Measurements from ENCODE around the gene ANO9. TPM values are rescaled to one million over a fixed set of nuclear protein-coding genes. Genes with fewer than 3 reads are reported as not detected.

Gene ANO9
- polyA plus RNA-seq, 1 donor from 2014 or later = 4.9 TPM

GRCh38 chr11:451738-452137 lies 9.9 kb upstream of the ANO9 start:
- Mint-ChIP-seq H3K9me3 (no peaks in the 10 kb centered on the region), H3K27me3 (no peaks in the 10 kb centered on the region), H3K4me1 (peaks cover 16 to 24% (median 23%) of the 10 kb centered on the region in 3 donors), H3K36me3 (peaks cover 5% of the 10 kb centered on the region), H3K27ac (peak overlapping the region in 2 of 3 donors; percentile 83 to 87), H3K4me3 (peak overlapping the region in 2 of 4 donors; percentile 78 to 98)

- Mint-ChIP-seq H3K4me3 (peak overlapping the region; percentile 78 to 98 (median 96)), H3K4me1 (peaks cover 11 to 19% (median 18%) of the 10 kb centered on the region in 3 donors), H3K27ac (peak overlapping the region; percentile 77 to 97 (median 83)), H3K27me3 (no peaks in the 10 kb centered on the region), H3K36me3 (peaks cover 2% of the 10 kb centered on the region), H3K9me3 (no peaks in the 10 kb centered on the region)
These were observed 9.1 kb upstream of the ANO9 start for GRCh38 chr11:450809-451451.

- H3K27ac Mint-ChIP-seq = peak within 1 kb of the TSS; percentile 98
- peak within 1 kb of the TSS; percentile 96 to 99 (median 98) for H3K4me3 Mint-ChIP-seq
- H3K27me3 Mint-ChIP-seq = no peaks in the 10 kb centered on the region
- no peaks in the 10 kb centered on the region for H3K9me3 Mint-ChIP-seq
- H3K4me1 Mint-ChIP-seq = peaks cover 11 to 19% (median 18%) of the 10 kb centered on the region in 3 donors
- H3K36me3 Mint-ChIP-seq = peaks cover 2% of the 10 kb centered on the region
These were observed 8.3 kb upstream of the ANO9 start, which contains the start of gene PTDSS2 for GRCh38 chr11:449889-450808. PTDSS2 (plus strand) TSS chr11:450279; CDS start chr11:450456, 177 bp downstream.

- Mint-ChIP-seq H3K4me1 (peaks cover 11 to 20% (median 19%) of the 10 kb centered on the region in 3 donors), H3K27me3 (no peaks in the 10 kb centered on the region), H3K9me3 (no peaks in the 10 kb centered on the region), H3K36me3 (no peaks in the 10 kb centered on the region), H3K4me3 (peak overlapping the region; percentile 92 to 99 (median 96)), H3K27ac (peak overlapping the region; percentile 97 to 98 (median 98))
These were observed 6.3 kb upstream of the ANO9 start for GRCh38 chr11:447923-448731.

- Mint-ChIP-seq H3K9me3 (no peaks in the 10 kb centered on the region), H3K4me3 (peak overlapping the region in 1 of 4 donors; percentile 65), H3K27ac (peak overlapping the region in 1 of 3 donors; percentile 56), H3K27me3 (no peaks in the 10 kb centered on the region), H3K4me1 (peaks cover 11 to 16% (median 16%) of the 10 kb centered on the region in 3 donors), H3K36me3 (no peaks in the 10 kb centered on the region)
These were observed 5.1 kb upstream of the ANO9 start for GRCh38 chr11:446891-447290.

GRCh38 chr11:445765-446588 lies 4.2 kb upstream of the ANO9 start:
- Mint-ChIP-seq H3K4me1 (peaks cover 10 to 11% (median 11%) of the 10 kb centered on the region in 3 donors), H3K4me3 (peak overlapping the region in 3 of 4 donors; percentile 4 to 65 (median 43)), H3K27me3 (no peaks in the 10 kb centered on the region), H3K36me3 (no peaks in the 10 kb centered on the region), H3K27ac (peak overlapping the region in 1 of 3 donors; percentile 56), H3K9me3 (no peaks in the 10 kb centered on the region)

- H3K27ac Mint-ChIP-seq = peak overlapping the region in 1 of 3 donors; percentile 31
- peak overlapping the region in 1 of 4 donors; percentile 43 for H3K4me3 Mint-ChIP-seq
- no peaks in the 10 kb centered on the region for H3K27me3 Mint-ChIP-seq
- no peaks in the 10 kb centered on the region for H3K36me3 Mint-ChIP-seq
- H3K4me1 Mint-ChIP-seq = peaks cover 6 to 10% (median 6%) of the 10 kb centered on the region in 3 donors
- H3K9me3 Mint-ChIP-seq = no peaks in the 10 kb centered on the region
These were observed 2.8 kb upstream of the ANO9 start for GRCh38 chr11:444396-445144.

- no peaks in the 10 kb centered on the region for H3K36me3 Mint-ChIP-seq
- H3K27me3 Mint-ChIP-seq = no peaks in the 10 kb centered on the region
- peak overlapping the region in 1 of 4 donors; percentile 46 for H3K4me3 Mint-ChIP-seq
- peak overlapping the region in 1 of 3 donors; percentile 3 for H3K27ac Mint-ChIP-seq
- no peaks in the 10 kb centered on the region for H3K9me3 Mint-ChIP-seq
- H3K4me1 Mint-ChIP-seq = peaks cover 2 to 8% (median 5%) of the 10 kb centered on the region in 3 donors
These were observed 1.9 kb upstream of the ANO9 start for GRCh38 chr11:443542-444199.

GRCh38 chr11:442611-443081 lies 835 bp upstream of the ANO9 start:
- peak overlapping the region in 1 of 3 donors; percentile 53 for H3K27ac Mint-ChIP-seq
- no peaks in the 10 kb centered on the region for H3K36me3 Mint-ChIP-seq
- H3K4me3 Mint-ChIP-seq = peak overlapping the region in 1 of 4 donors; percentile 8
- no peaks in the 10 kb centered on the region for H3K9me3 Mint-ChIP-seq
- H3K4me1 Mint-ChIP-seq = peaks cover 0 to 10% (median 2%) of the 10 kb centered on the region in 3 donors
- H3K27me3 Mint-ChIP-seq = no peaks in the 10 kb centered on the region

- Mint-ChIP-seq H3K4me3 (peak overlapping the region in 3 of 4 donors; percentile 17 to 74 (median 60)), H3K4me1 (peaks cover 0 to 15% (median 6%) of the 10 kb centered on the region in 3 donors), H3K9me3 (no peaks in the 10 kb centered on the region), H3K36me3 (peaks cover 2% of the 10 kb centered on the region), H3K27ac (no peak overlapping the region), H3K27me3 (no peaks in the 10 kb centered on the region)
These were observed 781 bp downstream of the ANO9 start for GRCh38 chr11:441043-441417.

GRCh38 chr11:440065-441042 lies 1.5 kb downstream of the ANO9 start:
- no peaks in the 10 kb centered on the region for H3K27me3 Mint-ChIP-seq
- peaks cover 0 to 15% (median 6%) of the 10 kb centered on the region in 3 donors for H3K4me1 Mint-ChIP-seq
- H3K4me3 Mint-ChIP-seq = peak overlapping the region; percentile 34 to 73 (median 59)
- no peaks in the 10 kb centered on the region for H3K9me3 Mint-ChIP-seq
- no peak overlapping the region for H3K27ac Mint-ChIP-seq
- peaks cover 2% of the 10 kb centered on the region for H3K36me3 Mint-ChIP-seq

Data from IgD-negative memory B cell (primary cell).